ENCODE data around the gene SLCO4C1. TPM values are rescaled to one million over a fixed set of nuclear protein-coding genes. Genes with fewer than 3 reads are reported as not detected.

Gene SLCO4C1
- total and polyA plus RNA-seq, 2 of the 13 experiments (the other 11 are each of a cell fraction or from before 2014, with no cell fraction given), result 1.3 to 7.8 TPM

DNA sequence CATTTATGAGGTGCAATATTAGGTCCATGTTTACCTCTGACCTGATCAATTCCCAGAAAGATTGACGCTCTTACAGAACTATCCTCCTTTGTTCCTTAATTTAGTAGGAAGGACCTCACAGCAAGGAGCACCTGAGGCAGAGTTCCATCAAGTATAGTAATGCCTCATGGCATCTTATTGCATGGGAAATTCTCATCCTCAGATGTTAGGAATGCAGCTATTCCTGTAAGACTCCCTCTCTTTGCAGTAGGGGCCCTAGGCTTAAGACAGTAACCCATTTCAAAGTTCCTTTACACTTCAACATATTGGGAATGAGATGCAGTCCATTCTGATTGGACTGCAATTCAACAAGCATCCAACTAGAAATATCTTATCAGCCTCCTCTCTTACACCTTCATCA is 69.8 kb downstream of the SLCO4C1 start:
- 90% methylated on average over 1 of the region's 1 CpG for WGBS (ENCODE audit: low lambda C conversion rate)
- no peak overlapping the region for H3K4me3 ChIP-seq (replicated peaks in 1 of 3; ENCODE audit: insufficient read depth in 1 of 3, low read depth in 2 of 3, low read length in 3 of 3)
- in situ Hi-C loops (cut with HindIII; ENCODE audit: extremely low pct_ligation_motif_present, low pct_unique_long_range_greater_than_20kb), result loop anchor here (5.0 kb wide), 1 partner anchor 284 kb away; no protein-coding TSS in a partner anchor
- no peaks in the 10 kb centered on the region for H3K27me3 ChIP-seq (ENCODE audit: control insufficient read depth in 1 of 2, insufficient read depth in 2 of 2, low read length in 2 of 2)
- no peaks in the 10 kb centered on the region for H4K20me1 ChIP-seq (ENCODE audit: insufficient read depth, low read length)
- H2AFZ ChIP-seq (ENCODE audit: low read length), result no peak overlapping the region
- peaks cover 13% of the 10 kb centered on the region for H3K9me3 ChIP-seq (ENCODE audit: low read length)
- H3K9ac ChIP-seq (ENCODE audit: insufficient read depth, low read depth, low read length), result no peak overlapping the region
- BruUV-seq (replicated peaks), result no TSS peak
- ChIA-PET POLR2A (no interaction called here), CTCF (ENCODE audit: low intra/inter-chr PET ratio, low total read pairs) (no interaction called here)
- no peak overlapping the region for H3K4me2 ChIP-seq (ENCODE audit: low read depth, low read length)
- no peak for ATAC-seq
- H3K27ac ChIP-seq (ENCODE audit: extremely low read length, insufficient read depth, low read length), result no peak overlapping the region
- TF ChIP-seq TRIM24 (CRISPR knock-in tag; IDR thresholded peaks at IDR 0.05) (no peak), CBX2 (IDR thresholded peaks at IDR 0.05; ENCODE audit: low read depth, low read length) (no peak), CBX2 (CRISPR knock-in tag; IDR thresholded peaks at IDR 0.05; ENCODE audit: low read depth) (no peak), NFKB2 (CRISPR knock-in tag; IDR thresholded peaks at IDR 0.05; ENCODE audit: borderline replicate concordance) (no peak), NFATC3 (CRISPR knock-in tag; IDR thresholded peaks at IDR 0.05) (no peak), RFX5 (IDR thresholded peaks at IDR 0.05; ENCODE audit: low read depth, low read length) (no peak)
- TF ChIP-seq, protein P1, sequence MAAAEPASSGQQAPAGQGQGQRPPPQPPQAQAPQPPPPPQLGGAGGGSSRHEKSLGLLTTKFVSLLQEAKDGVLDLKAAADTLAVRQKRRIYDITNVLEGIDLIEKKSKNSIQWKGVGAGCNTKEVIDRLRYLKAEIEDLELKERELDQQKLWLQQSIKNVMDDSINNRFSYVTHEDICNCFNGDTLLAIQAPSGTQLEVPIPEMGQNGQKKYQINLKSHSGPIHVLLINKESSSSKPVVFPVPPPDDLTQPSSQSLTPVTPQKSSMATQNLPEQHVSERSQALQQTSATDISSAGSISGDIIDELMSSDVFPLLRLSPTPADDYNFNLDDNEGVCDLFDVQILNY (CRISPR knock-in tag; conservative IDR thresholded peaks at IDR 0.05), result no peak
- H3K79me2 ChIP-seq (ENCODE audit: insufficient read depth, low read length), result no peaks in the 10 kb centered on the region
- intact Hi-C loops (cut with micrococcal nuclease; ENCODE audit: unreplicated experiment), result no loop called here
- H3K4me1 ChIP-seq (ENCODE audit: insufficient read depth, low read length), result peaks cover 27% of the 10 kb centered on the region
- DNase-seq (ENCODE audit: low spot score), result no peak
- no peak for FAIRE-seq
- H3K36me3 ChIP-seq (replicated peaks in 1 of 2; ENCODE audit: control insufficient read depth in 1 of 2, insufficient read depth in 2 of 2, low read length in 2 of 2), result no peaks in the 10 kb centered on the region
